NCI-H526 treated with DMSO at 0.1 percent for 48 hours (cell line): Measurements from ENCODE around the gene TMEM129.
A peak's percentile ranks its signal among the peaks of the same experiment; 100 is the strongest.

ENCODE experiments used
- DNase-seq: peaks from one replicate; lab custom pipeline; 2025; lab: John Stamatoyannopoulos, UW

TMEM129 gene, protein sequence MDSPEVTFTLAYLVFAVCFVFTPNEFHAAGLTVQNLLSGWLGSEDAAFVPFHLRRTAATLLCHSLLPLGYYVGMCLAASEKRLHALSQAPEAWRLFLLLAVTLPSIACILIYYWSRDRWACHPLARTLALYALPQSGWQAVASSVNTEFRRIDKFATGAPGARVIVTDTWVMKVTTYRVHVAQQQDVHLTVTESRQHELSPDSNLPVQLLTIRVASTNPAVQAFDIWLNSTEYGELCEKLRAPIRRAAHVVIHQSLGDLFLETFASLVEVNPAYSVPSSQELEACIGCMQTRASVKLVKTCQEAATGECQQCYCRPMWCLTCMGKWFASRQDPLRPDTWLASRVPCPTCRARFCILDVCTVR

GRCh38 chr4:1721003-1721665 is at the start of gene TMEM129, which contains the start of gene TACC3:
Gene TMEM129, minus strand, starts transcription at chr4:1721323. Its CDS starts 486 bp downstream, at chr4:1720837.
Gene TACC3, plus strand, starts transcription at chr4:1721521. Its CDS starts 1,901 bp downstream, at chr4:1723422.
- DNase-seq, result peak; percentile 95

- DNase-seq, result no peak
Observed at GRCh38 chr4:1770791-1771231, 49.7 kb upstream of the TMEM129 start.

GRCh38 chr4:1770245-1770644 is 49.1 kb upstream of the TMEM129 start:
- no peak for DNase-seq

- no peak for DNase-seq
Observed at GRCh38 chr4:1769692-1770091, 48.6 kb upstream of the TMEM129 start.

DNA sequence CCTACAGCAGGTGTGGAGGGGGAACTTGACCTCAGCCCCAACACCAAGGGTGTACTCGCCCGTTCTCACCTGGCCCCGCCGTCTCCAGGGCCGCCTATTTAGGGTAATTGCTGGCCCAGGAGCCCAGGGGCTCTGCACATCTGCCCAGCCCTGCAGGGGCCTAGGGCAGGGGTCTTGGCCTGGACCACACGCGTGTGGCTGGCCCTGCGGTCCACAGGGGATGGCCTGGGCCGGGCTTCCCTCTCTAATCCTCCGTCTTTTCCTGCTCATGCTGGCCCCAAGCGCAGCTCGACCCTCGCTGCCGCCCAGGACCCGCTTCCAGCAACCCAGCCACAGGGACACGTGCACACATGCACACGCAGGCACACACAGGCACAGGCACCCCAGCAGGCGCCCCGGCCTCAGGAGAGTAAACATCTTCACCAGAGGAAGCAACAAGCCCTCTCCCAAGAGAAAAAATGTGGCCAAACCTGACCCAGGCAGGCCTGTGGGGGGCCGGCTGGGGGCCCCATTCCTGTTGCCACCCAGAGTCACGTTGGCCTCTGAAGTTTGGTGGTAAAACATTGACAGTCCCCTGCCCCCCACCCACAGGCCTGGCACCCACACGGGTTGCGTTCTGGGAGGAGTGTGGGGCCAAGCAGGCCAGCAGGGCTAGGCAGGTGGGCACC is 47.4 kb upstream of the TMEM129 start:
- DNase-seq, result no peak

DNA sequence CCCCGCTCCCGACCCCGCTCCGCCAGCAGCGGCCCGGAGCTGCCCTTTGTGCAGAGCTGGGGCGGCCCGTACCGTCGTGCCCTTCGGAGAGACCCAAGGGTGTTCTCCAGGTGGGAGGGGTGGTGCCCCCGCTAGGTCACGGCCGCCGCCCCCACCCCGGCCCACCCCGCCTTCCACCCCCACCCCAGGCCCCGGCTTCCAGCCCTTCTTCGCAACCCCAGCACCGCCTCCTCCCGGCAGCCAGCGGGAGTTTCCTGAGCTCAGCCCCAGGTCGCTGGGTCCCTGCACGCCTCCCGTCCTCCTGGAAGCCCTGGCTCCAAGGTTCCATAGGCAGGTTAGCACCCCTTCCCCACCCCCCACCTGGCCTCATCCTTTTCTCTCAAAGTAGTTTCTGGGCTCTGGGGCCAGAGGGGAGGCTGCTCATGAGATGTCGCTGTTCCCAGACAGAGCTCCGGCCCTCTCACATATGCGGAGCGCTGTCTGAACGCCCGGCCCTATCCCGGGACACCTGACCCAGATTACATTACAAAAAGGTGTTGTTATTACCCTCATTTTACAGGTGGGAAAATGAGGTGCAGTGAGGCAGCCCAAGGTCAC is 46.7 kb upstream of the TMEM129 start:
- DNase-seq, result no peak

DNA sequence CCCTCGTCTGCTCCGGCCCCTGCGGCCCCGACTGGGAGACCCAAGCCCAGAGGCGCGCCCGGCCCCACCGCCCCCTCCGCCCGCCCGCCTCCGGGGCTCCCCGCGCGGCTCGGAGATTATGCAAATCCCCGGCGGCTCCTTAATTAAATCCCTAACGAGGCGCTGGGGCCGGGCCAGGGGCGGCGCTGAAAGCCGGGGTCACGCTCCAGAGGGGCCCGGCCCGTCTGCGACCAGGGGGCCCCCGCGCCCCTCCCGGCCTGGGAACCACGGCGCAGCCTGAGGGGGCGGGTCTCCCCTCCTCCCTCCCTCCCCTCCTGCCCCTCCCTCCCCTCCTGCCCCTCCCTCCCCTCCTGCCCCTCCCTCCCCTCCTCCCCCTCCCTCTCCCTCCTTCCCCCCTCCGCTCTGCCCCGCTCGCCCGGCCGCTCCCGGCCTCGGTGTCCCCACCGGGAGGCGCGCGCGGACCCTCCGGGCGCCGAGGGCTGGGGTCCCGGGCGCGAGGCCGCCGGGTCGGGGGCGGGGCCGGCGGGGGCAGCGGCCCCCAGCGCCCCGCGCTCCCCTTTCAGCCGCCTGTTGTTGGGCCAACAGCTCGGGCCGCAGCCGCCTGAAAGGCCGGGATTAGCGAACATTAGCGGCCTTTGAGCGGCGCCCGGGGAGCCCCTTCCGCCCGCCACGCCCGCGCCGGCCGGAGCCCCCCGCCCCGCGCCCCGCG is 46.1 kb upstream of the TMEM129 start:
- peak; percentile 65 for DNase-seq

GRCh38 chr4:1766106-1767060 is 45.3 kb upstream of the TMEM129 start:
- DNase-seq, result no peak

- DNase-seq, result no peak
Observed at GRCh38 chr4:1765409-1766072, 44.4 kb upstream of the TMEM129 start.

DNA sequence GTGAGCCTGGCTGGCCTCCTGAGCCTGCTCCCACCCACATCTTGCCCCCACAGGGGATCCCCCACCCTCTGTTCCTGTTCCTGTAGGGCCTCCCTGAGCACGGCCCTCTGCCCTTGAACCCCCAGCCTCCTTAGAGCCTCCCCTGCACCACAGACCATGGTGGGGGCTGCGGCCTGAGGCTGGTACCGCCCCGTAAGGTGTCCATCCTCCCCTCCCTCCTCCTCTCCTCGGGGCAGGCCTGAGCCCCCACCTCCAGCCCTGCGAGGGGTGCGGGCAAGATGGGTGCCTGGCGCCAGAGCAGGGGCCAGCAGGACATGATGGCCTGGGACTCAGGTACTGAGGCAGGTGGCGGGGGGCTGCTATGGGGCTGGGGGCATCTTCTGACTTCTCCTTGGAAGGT is 43.5 kb upstream of the TMEM129 start:
- DNase-seq, result no peak

GRCh38 chr4:1763550-1764080 is 42.5 kb upstream of the TMEM129 start:
- DNase-seq, result no peak

DNA sequence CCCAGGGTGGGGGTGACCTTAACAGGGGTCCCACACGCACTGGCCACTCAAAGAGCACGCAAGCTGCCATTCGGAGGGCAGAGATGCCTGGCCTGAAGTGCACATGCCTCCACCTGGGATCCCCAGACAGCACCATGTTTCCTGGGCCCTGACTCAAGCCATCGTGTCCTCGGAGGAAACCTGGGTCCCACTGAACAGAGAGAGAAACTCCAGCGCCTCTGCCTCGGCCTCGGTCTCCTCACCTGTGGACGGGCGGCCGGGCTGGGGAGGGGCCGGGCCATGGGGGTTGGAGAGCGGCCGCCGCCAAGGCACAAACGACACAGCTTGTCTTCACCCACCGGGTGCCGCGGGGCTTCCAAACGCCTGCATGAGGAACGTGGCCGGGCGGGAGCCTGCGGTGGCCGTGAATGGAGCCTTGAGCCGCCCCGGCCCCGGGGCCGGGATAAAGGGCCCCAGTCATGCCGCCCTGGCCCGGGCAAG is 42.0 kb upstream of the TMEM129 start:
- DNase-seq, result no peak

GRCh38 chr4:1762264-1763010 is 41.3 kb upstream of the TMEM129 start:
- DNase-seq, result no peak

- DNase-seq, result no peak
Observed at GRCh38 chr4:1761130-1761689, 40.1 kb upstream of the TMEM129 start.

DNA sequence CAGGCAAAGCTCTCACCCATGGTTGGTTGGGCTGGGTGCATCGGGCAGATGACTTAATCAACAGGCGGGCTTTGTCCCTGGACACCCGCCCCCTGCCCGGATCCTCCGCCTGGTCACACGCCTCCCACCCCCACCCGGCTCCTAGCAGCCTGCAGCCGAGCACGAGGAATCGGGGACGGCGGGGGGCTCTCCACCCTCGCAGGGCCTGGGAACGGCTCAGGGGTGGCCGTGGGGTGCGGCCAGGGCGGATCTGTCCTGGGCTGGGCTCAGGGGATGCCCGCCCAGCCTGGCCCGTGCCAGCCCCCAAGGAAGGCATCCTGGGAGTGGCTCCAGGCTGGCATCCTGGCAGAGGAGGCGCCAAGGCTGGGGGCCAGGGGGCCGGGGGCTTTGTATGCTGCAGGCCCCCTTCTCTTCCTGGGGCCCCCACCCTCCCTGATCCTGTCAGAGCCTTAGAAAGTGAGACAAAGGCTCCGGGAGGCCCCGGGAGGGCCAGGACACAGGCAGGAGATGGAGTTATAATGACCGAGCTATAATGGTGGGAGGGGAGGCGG is 39.5 kb upstream of the TMEM129 start:
- DNase-seq, result no peak

DNA sequence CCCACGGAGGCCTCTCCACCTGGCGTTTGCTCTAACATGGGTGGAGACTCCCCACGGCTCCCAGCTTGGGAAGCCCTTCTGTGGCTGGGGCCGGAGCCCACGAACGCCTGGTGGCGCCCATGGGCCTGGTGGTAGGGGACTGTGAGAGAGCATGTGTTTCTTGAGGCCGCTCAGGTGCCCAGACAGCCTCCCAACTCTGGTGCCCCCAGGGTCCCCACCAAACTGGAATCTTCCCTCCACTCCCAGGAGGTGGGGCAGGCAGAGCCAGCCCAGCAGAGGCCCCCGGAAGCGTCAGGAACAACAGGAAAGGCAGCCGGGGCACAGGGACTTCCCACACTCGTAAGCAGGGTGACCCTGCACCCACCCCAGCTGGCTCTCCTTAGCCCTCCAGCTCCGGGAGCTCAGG is 38.7 kb upstream of the TMEM129 start:
- no peak for DNase-seq

- no peak for DNase-seq
Observed at GRCh38 chr4:1759170-1759817, 38.2 kb upstream of the TMEM129 start.
